SK-N-SH (cell line): ENCODE results near the gene RABL6. TPM values are rescaled to one million over a fixed set of nuclear protein-coding genes. Genes with fewer than 3 reads are reported as not detected.

ENCODE experiments used
- CTCF ChIA-PET: fragments of 300-600, 350-600 bp; formaldehyde crosslinking; extraction: SDS; loops from one replicate; lab custom pipeline; 2021; lab: Yijun Ruan, JAX
- POLR2A ChIA-PET: fragments of 350-600 bp; sonication (Branson Sonifier 250); formaldehyde crosslinking; extraction: SDS; loops from one replicate; lab custom pipeline; 2020; ENCODE audit warnings: antibody characterized with exemption, inconsistent platforms; lab: Yijun Ruan, JAX
- DNase-seq: peaks from one replicate; pipeline ENCODE4 v3.0.0; 2012
- H2AFZ ChIP-seq: fragments of 200-600 bp; sonication (generic); 2 replicates; pipeline ENCODE4 v1.8.1; 2016; ENCODE audit warnings: antibody characterized with exemption, mild to moderate bottlenecking, low read depth
- H3F3A ChIP-seq: fragments of 200-600 bp; sonication (generic); replicated peaks from 2 replicates; pipeline ENCODE3; 2016; ENCODE audit warnings: antibody characterized with exemption, mild to moderate bottlenecking; ENCODE audit not compliant: insufficient read depth
- H3K27ac ChIP-seq, 2 experiments: fragments of 200-500 bp in 1 of 2; fragments of 200-600 bp in 1 of 2; sonication (Bioruptor generic) in 1 of 2; sonication (generic), shearing (Covaris generic) in 1 of 2; 2 replicates each; pipeline versions ENCODE4 v1.5.1 to v1.6.1; 2014 to 2016; ENCODE audit warnings: low read depth in 2 of 2, inconsistent platforms in 1 of 2, low read length in 1 of 2, mild to moderate bottlenecking in 1 of 2, mixed read lengths in 1 of 2
- H3K27me3 ChIP-seq: fragments of 200-600 bp; sonication (generic), shearing (Covaris generic); 2 replicates; pipeline ENCODE4 v1.6.1; 2016; ENCODE audit warnings: mixed run types; ENCODE audit not compliant: insufficient read depth
- H3K36me3 ChIP-seq, 2 experiments: fragments of 200-500 bp in 1 of 2; fragments of 200-600 bp in 1 of 2; sonication (Bioruptor generic) in 1 of 2; sonication (generic) in 1 of 2; replicated peaks in 1 of 2; 2 replicates each; pipeline versions ENCODE3 to v1.5.1; 2014 to 2016; ENCODE audit warnings: low read length in 1 of 2, mild to moderate bottlenecking in 1 of 2; ENCODE audit not compliant: insufficient read depth in 2 of 2, control insufficient read depth in 1 of 2
- H3K4me1 ChIP-seq, 2 experiments: fragments of 200-500 bp in 1 of 2; fragments of 200-600 bp in 1 of 2; sonication (Bioruptor generic) in 1 of 2; sonication (generic), shearing (Covaris generic) in 1 of 2; 2 replicates each; pipeline versions ENCODE4 v1.5.1 to v1.6.1; 2014 to 2016; ENCODE audit warnings: low read depth in 1 of 2, low read length in 1 of 2, mixed run types in 1 of 2; ENCODE audit not compliant: insufficient read depth in 2 of 2, control insufficient read depth in 1 of 2
- H3K4me2 ChIP-seq: fragments of 200-600 bp; sonication (generic), shearing (Covaris generic); 2 replicates; pipeline ENCODE4 v1.6.1; 2017; ENCODE audit warnings: mixed run types
- H3K4me3 ChIP-seq, 2 experiments: fragments of 200-500 bp in 1 of 2; fragments of 200-600 bp in 1 of 2; sonication (Bioruptor generic) in 1 of 2; sonication (generic), shearing (Covaris generic) in 1 of 2; 2 replicates each; pipeline versions ENCODE4 v1.5.1 to v1.8.1; 2014 to 2016; ENCODE audit warnings: low read depth in 2 of 2, inconsistent platforms in 1 of 2, low read length in 1 of 2, mild to moderate bottlenecking in 1 of 2, mixed read lengths in 1 of 2, moderate library complexity in 1 of 2
- H3K79me2 ChIP-seq: fragments of 200-600 bp; sonication (generic); 2 replicates; pipeline ENCODE4 v1.8.1; 2017; ENCODE audit warnings: mild to moderate bottlenecking; ENCODE audit not compliant: insufficient read depth
- H3K9ac ChIP-seq: fragments of 200-600 bp; sonication (generic); 2 replicates; pipeline ENCODE4 v1.6.1; 2017; ENCODE audit warnings: mixed run types
- H3K9me2 ChIP-seq: fragments of 200-600 bp; sonication (generic); 2 replicates; pipeline ENCODE4 v1.6.1; 2017; ENCODE audit warnings: mixed run types
- H3K9me3 ChIP-seq: fragments of 200-600 bp; sonication (generic); 2 replicates; pipeline ENCODE4 v1.6.1; 2017; ENCODE audit warnings: mixed run types, mild to moderate bottlenecking, moderate library complexity
- H4K20me1 ChIP-seq: fragments of 200-600 bp; sonication (generic); 2 replicates; pipeline ENCODE4 v1.6.1; 2017; ENCODE audit warnings: mild to moderate bottlenecking, mixed run types; ENCODE audit not compliant: insufficient read depth
- CHD2 ChIP-seq: fragments of 150-350 bp; IDR thresholded peaks from 2 replicates; pipeline ENCODE4 v1.6.1; 2018; ENCODE audit warnings: low read length; ENCODE audit not compliant: partially characterized antibody
- CTCF ChIP-seq: fragments of 200-600 bp; sonication (generic); IDR thresholded peaks from 2 replicates; pipeline ENCODE4 v1.6.1; 2017; ENCODE audit warnings: antibody characterized with exemption, mild to moderate bottlenecking, moderate library complexity
- ELF1 ChIP-seq: IDR thresholded peaks from 2 replicates; pipeline ENCODE4 v1.4.0; 2012
- EZH2phosphoT487 ChIP-seq: fragments of 200-600 bp; sonication (generic); IDR thresholded peaks from 2 replicates; pipeline ENCODE4 v1.6.1; 2017; ENCODE audit warnings: low read depth, mixed run types, mild to moderate bottlenecking, antibody characterized with exemption, moderate library complexity, borderline replicate concordance
- FOSL2 ChIP-seq: IDR thresholded peaks from 2 replicates; pipeline ENCODE4 v1.4.0; 2012; ENCODE audit warnings: low read depth, mild to moderate bottlenecking, moderate library complexity, borderline replicate concordance
- FOXJ3 ChIP-seq: sonication (generic); formaldehyde crosslinking; IDR thresholded peaks from 2 replicates; pipeline ENCODE4 v1.5.1; 2020; ENCODE audit warnings: mild to moderate bottlenecking, missing genetic modification reagents
- FOXM1 ChIP-seq: IDR thresholded peaks from 2 replicates; pipeline ENCODE4 v1.4.0; 2012; ENCODE audit warnings: low read depth, mild to moderate bottlenecking
- GABPA ChIP-seq: IDR thresholded peaks from 2 replicates; pipeline ENCODE4 v1.4.0; 2012; ENCODE audit warnings: low read depth, mild to moderate bottlenecking
- MAX ChIP-seq: IDR thresholded peaks from 2 replicates; pipeline ENCODE4 v1.4.0; 2012; ENCODE audit warnings: low read depth
- MXI1 ChIP-seq: IDR thresholded peaks from 2 replicates; pipeline ENCODE4 v1.6.1; 2012; ENCODE audit warnings: mild to moderate bottlenecking, low read depth, low read length, improper control_type of control experiment
- NFIC ChIP-seq: IDR thresholded peaks from 2 replicates; pipeline ENCODE4 v1.4.0; 2012; ENCODE audit warnings: borderline replicate concordance
- PBX3 ChIP-seq: IDR thresholded peaks from 2 replicates; pipeline ENCODE4; 2012
- SIN3A ChIP-seq: IDR thresholded peaks from 2 replicates; pipeline ENCODE4 v1.6.1; 2012; ENCODE audit warnings: low read depth, mild to moderate bottlenecking, low read length, moderate library complexity, borderline replicate concordance
- SMC3 ChIP-seq: IDR thresholded peaks from 2 replicates; pipeline ENCODE4 v1.6.1; 2012; ENCODE audit warnings: low read depth, low read length, improper control_type of control experiment
- TEAD4 ChIP-seq: IDR thresholded peaks from 2 replicates; pipeline ENCODE4 v1.4.0; 2012; ENCODE audit warnings: mild to moderate bottlenecking, borderline replicate concordance; ENCODE audit not compliant: insufficient read depth
- YY1 ChIP-seq: IDR thresholded peaks from 2 replicates; pipeline ENCODE4 v1.4.0; 2012; ENCODE audit warnings: low read depth, mild to moderate bottlenecking
- WGBS: methylation state at CpG from one replicate; pipeline ENCODE4 v1.1.6; 2017; ENCODE audit warnings: low lambda C conversion rate; 5-methylcytosine and 5-hydroxymethylcytosine counted together
- polyA plus RNA-seq, 3 experiments: library from polyadenylated mRNA; depleted of rRNA; stranded (reverse); fragments of >200 nt; gene quantifications; 2 replicates each; pipeline ENCODE4 v1.2.3, GENCODE V29; 2012
- TF ChIP-seq, protein P1 (sequence below): fragments of 150-350 bp; IDR thresholded peaks from 2 replicates; pipeline ENCODE4 v1.6.1; 2016; ENCODE audit warnings: mild to moderate bottlenecking, low read depth, low read length
- TF ChIP-seq, protein P2 (sequence below): fragments of 150-350 bp; IDR thresholded peaks from 2 replicates; pipeline ENCODE4 v1.6.1; 2017; ENCODE audit warnings: antibody characterized with exemption, low read length, low read depth, borderline replicate concordance
- TF ChIP-seq, protein P3 (sequence below): IDR thresholded peaks from 2 replicates; pipeline ENCODE4 v1.4.0; 2012; ENCODE audit warnings: low read depth, borderline replicate concordance
- TF ChIP-seq, protein P4 (sequence below): IDR thresholded peaks from 2 replicates; pipeline ENCODE4 v1.4.0; 2012; ENCODE audit warnings: low read depth, borderline replicate concordance

Gene RABL6
- polyA plus RNA-seq, 1 of the 3 experiments (the other 2 are of a cell fraction): 43.6 TPM

GRCh38 chr9:136826703-136827582, 19.2 kb downstream of the RABL6 start:
- TF ChIP-seq CTCF (no peak), TEAD4 (no peak), SMC3 (no peak), SIN3A (no peak), PBX3 (no peak), FOXM1 (no peak), FOXJ3 (no peak), NFIC (no peak), GABPA (no peak), EZH2phosphoT487 (no peak), ELF1 (no peak), MAX (no peak), FOSL2 (no peak), MXI1 (no peak), YY1 (no peak), CHD2 (no peak)
- TF ChIP-seq, protein P1, sequence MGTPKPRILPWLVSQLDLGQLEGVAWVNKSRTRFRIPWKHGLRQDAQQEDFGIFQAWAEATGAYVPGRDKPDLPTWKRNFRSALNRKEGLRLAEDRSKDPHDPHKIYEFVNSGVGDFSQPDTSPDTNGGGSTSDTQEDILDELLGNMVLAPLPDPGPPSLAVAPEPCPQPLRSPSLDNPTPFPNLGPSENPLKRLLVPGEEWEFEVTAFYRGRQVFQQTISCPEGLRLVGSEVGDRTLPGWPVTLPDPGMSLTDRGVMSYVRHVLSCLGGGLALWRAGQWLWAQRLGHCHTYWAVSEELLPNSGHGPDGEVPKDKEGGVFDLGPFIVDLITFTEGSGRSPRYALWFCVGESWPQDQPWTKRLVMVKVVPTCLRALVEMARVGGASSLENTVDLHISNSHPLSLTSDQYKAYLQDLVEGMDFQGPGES: no peak
- TF ChIP-seq, protein P2, sequence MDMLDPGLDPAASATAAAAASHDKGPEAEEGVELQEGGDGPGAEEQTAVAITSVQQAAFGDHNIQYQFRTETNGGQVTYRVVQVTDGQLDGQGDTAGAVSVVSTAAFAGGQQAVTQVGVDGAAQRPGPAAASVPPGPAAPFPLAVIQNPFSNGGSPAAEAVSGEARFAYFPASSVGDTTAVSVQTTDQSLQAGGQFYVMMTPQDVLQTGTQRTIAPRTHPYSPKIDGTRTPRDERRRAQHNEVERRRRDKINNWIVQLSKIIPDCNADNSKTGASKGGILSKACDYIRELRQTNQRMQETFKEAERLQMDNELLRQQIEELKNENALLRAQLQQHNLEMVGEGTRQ: no peak
- TF ChIP-seq, protein P3, sequence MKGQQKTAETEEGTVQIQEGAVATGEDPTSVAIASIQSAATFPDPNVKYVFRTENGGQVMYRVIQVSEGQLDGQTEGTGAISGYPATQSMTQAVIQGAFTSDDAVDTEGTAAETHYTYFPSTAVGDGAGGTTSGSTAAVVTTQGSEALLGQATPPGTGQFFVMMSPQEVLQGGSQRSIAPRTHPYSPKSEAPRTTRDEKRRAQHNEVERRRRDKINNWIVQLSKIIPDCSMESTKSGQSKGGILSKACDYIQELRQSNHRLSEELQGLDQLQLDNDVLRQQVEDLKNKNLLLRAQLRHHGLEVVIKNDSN: no peak
- TF ChIP-seq, protein P4, sequence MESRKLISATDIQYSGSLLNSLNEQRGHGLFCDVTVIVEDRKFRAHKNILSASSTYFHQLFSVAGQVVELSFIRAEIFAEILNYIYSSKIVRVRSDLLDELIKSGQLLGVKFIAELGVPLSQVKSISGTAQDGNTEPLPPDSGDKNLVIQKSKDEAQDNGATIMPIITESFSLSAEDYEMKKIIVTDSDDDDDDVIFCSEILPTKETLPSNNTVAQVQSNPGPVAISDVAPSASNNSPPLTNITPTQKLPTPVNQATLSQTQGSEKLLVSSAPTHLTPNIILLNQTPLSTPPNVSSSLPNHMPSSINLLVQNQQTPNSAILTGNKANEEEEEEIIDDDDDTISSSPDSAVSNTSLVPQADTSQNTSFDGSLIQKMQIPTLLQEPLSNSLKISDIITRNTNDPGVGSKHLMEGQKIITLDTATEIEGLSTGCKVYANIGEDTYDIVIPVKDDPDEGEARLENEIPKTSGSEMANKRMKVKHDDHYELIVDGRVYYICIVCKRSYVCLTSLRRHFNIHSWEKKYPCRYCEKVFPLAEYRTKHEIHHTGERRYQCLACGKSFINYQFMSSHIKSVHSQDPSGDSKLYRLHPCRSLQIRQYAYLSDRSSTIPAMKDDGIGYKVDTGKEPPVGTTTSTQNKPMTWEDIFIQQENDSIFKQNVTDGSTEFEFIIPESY: no peak
- POLR2A ChIA-PET: interaction anchor here (1.0 kb wide), 1 partner anchor 11 kb away, joined by 3 read pairs; no protein-coding TSS in a partner anchor
- H2AFZ ChIP-seq: no peak overlapping the region
- WGBS: 100% methylated on average over 10 of the region's 24 CpGs
- no peak overlapping the region for H3K4me2 ChIP-seq
- no peaks in the 10 kb centered on the region for H3K9me3 ChIP-seq
- H3K27me3 ChIP-seq: no peaks in the 10 kb centered on the region
- H3K9me2 ChIP-seq: no peaks in the 10 kb centered on the region
- H3K4me1 ChIP-seq: no peaks in the 10 kb centered on the region
- H3K79me2 ChIP-seq: no peaks in the 10 kb centered on the region
- H3K36me3 ChIP-seq: peaks cover 7 to 77% of the 10 kb centered on the region in 2 experiments
- no peak overlapping the region for H3K4me3 ChIP-seq
- CTCF ChIA-PET: interaction anchor here (0.9 to 1.5 kb wide), 4 partner anchors 10 to 38 kb away, joined by 3 to 4 read pairs (median 4); partner anchors contain the start of gene AJM1
- peaks cover 6% of the 10 kb centered on the region; the same call in 1 of the 2 replicates for H4K20me1 ChIP-seq
- H3K9ac ChIP-seq: no peak overlapping the region
- no peak for DNase-seq
- no peak overlapping the region; a peak in 1 of 4 replicates for H3K27ac ChIP-seq
- H3F3A ChIP-seq: no peaks in the 10 kb centered on the region
